22Rv1 (cell line): Measurements from ENCODE around the gene ATP13A4.

Source experiments
- CTCF ChIP-seq: fragments of 450-650 bp; IDR thresholded peaks from 2 replicates; pipeline ENCODE4 v1.5.1; 2017; ENCODE audit warnings: mild to moderate bottlenecking
- ZFX ChIP-seq: fragments of 450-650 bp; IDR thresholded peaks from 2 replicates; pipeline ENCODE4 v1.6.1; 2017; ENCODE audit warnings: antibody characterized with exemption, borderline replicate concordance

- TF ChIP-seq CTCF: no peak
- TF ChIP-seq ZFX: no peak
Measured at GRCh38 chr3:193560870-193561269, 6.2 kb upstream of the ATP13A4 start.
